CD1c-positive myeloid dendritic cell (primary cell): ENCODE measurements around the gene PACS2.
"Not testable (repeated sequence)": the region's sequence is repeated elsewhere in the genome, so short reads cannot be mapped to it uniquely, and the experiment has no call there.

Experiments
- DNase-seq: peaks from one replicate; pipeline ENCODE4 v3.0.0-alpha.2; 2016; ENCODE audit errors: extremely low spot score

The PACS2 gene

DNA sequence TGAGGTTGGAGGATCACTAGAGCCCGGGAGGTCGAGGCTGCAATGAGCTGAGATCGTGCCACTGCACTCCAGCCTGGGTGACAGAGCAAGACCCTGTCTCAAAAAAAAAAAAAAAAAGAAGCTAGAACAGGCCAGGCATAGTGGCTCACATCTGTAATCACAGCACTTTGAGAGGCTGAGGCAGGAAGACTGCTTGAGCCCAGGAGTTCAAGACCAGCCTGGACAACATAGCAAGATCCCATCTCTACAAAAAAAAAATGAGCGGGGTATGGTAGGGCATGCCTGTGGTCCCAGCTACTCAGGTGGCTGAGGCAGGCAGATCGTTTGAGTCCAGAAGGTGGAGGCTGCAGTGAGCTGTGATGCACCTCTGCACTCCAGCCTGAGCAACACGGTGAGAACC, 25.6 kb upstream of the PACS2 start:
- not testable (repeated sequence) for DNase-seq

DNA sequence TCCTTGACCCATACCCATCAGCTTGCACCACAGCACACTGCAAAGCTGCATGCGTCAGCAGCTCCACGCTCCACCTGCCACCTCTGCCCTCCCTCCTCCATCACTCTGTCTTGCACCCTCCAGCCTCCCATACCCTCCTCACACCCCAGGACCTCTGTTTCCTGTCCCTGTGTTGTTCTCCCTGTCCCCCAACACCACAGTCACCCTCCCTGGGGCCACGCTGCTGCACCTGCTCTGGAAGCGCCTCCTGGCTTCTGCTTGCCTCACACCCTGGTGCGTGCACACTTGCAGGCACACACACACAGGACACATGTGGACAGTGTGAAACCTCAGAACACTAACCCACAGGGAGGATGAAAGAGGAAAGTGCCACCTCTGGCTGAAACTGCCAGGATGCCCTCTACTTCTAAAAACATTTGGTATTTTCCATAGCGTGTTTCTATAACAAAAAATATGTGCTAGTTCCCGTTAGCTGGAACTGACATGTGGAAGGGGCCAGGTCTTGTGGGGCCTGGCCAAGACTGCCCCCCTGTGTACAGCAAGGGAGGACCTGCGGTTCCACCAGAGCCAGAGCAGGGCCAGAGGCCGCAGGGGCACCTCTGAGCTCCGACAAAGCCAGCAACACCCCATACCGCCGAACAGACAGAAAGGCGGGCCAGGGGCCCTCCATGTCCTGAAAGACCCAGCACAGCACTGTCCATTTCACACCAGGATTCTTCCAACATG, 23.8 kb upstream of the PACS2 start:
- peak; percentile 31 for DNase-seq

- peak; percentile 26 for DNase-seq
These were observed 21.5 kb upstream of the PACS2 start for GRCh38 chr14:105292826-105293711.

DNA sequence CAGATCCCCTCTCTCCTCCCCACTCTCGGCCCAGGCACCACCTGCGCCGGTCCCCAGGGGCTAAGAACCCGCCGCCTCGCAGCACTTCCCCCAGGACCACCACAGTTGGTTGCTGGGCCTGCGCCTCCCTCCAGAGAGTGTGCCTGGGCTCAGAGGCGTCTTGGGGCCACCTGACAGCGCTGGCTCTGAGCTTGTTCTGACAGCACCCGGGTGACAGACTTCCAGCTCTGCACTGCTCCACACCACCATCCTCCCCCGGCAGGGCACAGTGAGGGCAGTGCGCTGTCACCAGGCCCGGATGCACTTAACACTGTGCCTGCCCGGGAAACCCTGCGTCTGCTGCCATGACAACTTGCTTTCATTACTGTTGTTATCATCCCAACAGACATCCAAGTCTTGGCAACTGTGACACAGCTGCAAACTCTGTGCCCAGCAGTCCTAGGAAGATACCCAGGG, 20.4 kb upstream of the PACS2 start:
- peak; percentile 37 for DNase-seq

DNA sequence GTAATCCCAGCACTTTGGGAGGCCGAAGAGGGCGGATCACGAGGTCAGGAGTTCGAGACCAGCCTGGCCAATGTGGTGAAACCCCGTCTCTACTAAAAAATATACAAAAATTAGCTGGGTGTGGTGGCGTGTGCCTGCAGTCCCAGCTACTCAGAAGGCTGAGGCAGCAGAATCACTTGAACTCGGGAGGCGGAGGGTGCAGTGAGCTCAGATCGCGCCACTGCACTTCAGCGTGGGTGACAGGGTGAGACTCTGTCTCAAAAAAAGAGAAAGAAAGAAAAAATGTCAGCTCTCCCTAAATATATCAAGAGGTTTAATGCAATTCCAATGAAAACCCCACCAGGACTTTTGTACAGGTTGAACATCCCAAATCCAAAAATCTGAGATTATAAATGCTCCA, 17.2 kb upstream of the PACS2 start:
- DNase-seq: not testable (repeated sequence)

GRCh38 chr14:105299654-105300541, 14.7 kb upstream of the PACS2 start:
- no peak for DNase-seq

- peak; percentile 95 for DNase-seq
These were observed 13.9 kb upstream of the PACS2 start, which contains the start of gene BRF1 for GRCh38 chr14:105300542-105301102. BRF1 (minus strand) TSS chr14:105301001; CDS start chr14:105300629, 372 bp downstream.

DNA sequence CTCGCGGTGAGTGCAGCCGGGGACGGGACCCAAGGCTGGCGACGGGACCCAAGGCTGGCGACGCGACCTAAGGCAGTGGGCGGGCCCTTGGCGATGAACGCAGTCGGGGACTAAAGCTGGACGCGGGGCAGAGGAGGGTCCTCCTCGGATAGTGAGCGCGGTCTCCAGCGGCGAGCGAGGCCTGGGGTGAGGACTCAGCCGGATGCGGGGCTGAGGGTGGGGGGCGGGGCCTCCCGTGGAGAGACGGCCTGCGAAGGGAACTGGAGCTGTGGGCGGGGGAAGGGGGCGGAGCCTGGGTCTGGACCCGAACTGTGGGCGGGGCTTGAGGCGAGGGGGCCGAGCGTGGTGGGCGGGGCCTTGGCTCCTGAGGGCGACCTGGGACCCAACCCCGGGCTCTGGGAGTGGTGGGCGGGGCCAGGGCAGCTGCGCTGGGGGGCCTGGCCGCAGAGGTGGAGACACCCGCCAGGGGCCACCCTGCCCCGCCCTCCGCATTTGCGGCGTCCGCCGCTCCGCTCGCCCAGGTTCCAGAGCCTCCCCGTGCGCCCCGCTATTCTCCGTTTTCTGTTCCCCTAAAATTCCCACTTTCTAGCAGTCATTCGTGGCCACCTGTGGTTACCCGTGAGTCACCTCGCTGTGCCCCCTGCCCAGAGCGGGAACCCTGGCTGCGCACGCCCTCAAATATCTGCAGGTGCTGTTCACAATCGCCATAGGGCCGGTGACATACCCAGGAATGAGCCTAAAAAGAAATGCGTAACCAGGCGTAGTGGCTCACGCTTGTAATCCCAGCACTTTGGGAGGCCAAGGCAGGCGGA, 13.2 kb upstream of the PACS2 start:
- DNase-seq: peak; percentile 96

GRCh38 chr14:105301915-105302249, 12.7 kb upstream of the PACS2 start:
- not testable (repeated sequence) for DNase-seq

DNA sequence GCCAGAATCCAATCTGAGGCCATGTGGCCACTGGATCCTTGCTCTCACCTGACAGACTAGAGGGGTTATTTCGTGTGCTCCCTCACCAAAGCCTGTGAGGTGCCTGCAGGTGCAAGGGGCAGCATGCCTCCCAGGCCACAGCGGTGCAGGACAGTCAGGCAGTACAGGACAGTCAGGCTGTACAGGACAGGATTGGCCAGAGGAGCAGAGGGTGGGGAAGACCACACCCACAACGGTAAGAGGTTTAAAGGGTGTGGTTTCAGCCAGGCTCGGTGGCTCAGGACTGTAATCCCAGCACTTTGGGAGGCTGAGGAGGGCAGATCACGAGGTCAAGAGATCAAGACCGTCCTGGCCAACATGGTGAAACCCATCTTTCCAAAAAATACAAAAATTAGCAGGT, 10.6 kb upstream of the PACS2 start:
- DNase-seq: no peak

GRCh38 chr14:105304565-105304964, 10.0 kb upstream of the PACS2 start:
- DNase-seq: no peak

GRCh38 chr14:105305345-105305744, 9.2 kb upstream of the PACS2 start:
- DNase-seq: peak; percentile 24

- DNase-seq: no peak
These were observed 8.8 kb upstream of the PACS2 start for GRCh38 chr14:105305791-105306190.

GRCh38 chr14:105307052-105307727, 7.4 kb upstream of the PACS2 start:
- no peak for DNase-seq

GRCh38 chr14:105309371-105309770, 5.2 kb upstream of the PACS2 start:
- DNase-seq: no peak

GRCh38 chr14:105311838-105312237, 2.7 kb upstream of the PACS2 start:
- no peak for DNase-seq

DNA sequence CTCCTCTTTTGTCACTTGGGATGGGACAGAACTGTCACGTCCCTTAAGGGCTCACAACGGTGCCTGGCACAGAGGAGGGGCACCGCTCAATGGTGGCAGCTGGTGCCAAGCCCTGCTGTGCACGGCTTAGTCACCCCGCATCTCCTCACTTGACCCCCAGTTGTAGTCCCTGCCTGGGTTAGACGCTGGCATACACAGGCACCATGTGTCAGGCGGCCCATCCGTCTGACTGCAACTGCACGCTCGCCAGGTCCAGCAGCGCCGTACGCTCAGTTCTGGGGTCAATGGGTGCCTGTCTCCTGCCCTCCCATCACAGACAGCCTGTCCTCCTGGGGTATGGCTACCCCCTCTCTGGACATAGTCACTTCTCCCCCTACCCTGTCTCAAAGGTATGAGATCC, 1.6 kb upstream of the PACS2 start:
- no peak for DNase-seq

GRCh38 chr14:105313381-105314286, 914 bp upstream of the PACS2 start:
- peak; percentile 38 for DNase-seq

- peak; percentile 46 for DNase-seq
These were observed 718 bp downstream of the PACS2 start for GRCh38 chr14:105315211-105315721.
